GM23338 (cell line): ENCODE results near the gene DYSF. TPM values are rescaled to one million over a fixed set of nuclear protein-coding genes. Genes with fewer than 3 reads are reported as not detected.

Source experiments
- ATAC-seq: fragments of 200-7000 bp; cut with Tn5 transposase; 3 replicates; pipeline ENCODE4 v1.9.1; 2020
- DNase-seq: peaks from one replicate; pipeline ENCODE4 v3.0.0-alpha.2; 2015; ENCODE audit warnings: low spot score
- H2AFZ ChIP-seq: fragments of 200-600 bp; sonication (generic); 2 replicates; pipeline ENCODE4 v1.8.0; 2016; ENCODE audit warnings: antibody characterized with exemption, mild to moderate bottlenecking, moderate library complexity
- H3F3A ChIP-seq: fragments of 200-600 bp; sonication (generic); replicated peaks from 2 replicates; pipeline ENCODE4 v1.8.0; 2017; ENCODE audit warnings: antibody characterized with exemption, mixed run types, low read depth
- H3K27ac ChIP-seq: fragments of 200-600 bp; sonication (generic); 2 replicates; pipeline ENCODE4 v1.6.1; 2016; ENCODE audit warnings: low read depth
- H3K27me3 ChIP-seq: fragments of 200-600 bp; sonication (generic); 2 replicates; pipeline ENCODE4 v1.8.0; 2016; ENCODE audit warnings: mild to moderate bottlenecking, mixed run types, moderate library complexity; ENCODE audit not compliant: insufficient read depth
- H3K36me3 ChIP-seq: fragments of 200-600 bp; sonication (generic); 2 replicates; pipeline ENCODE4 v1.8.0; 2016; ENCODE audit warnings: mild to moderate bottlenecking; ENCODE audit not compliant: insufficient read depth
- H3K4me1 ChIP-seq: fragments of 200-600 bp; sonication (generic); 2 replicates; pipeline ENCODE4 v1.8.0; 2016; ENCODE audit warnings: mild to moderate bottlenecking, moderate library complexity; ENCODE audit not compliant: insufficient read depth
- H3K4me2 ChIP-seq: fragments of 200-600 bp; sonication (generic); 2 replicates; pipeline ENCODE4 v1.7.1; 2017; ENCODE audit warnings: mixed run types
- H3K4me3 ChIP-seq: fragments of 200-600 bp; sonication (generic); 2 replicates; pipeline ENCODE4 v1.6.1; 2016; ENCODE audit warnings: mixed run types
- H3K79me2 ChIP-seq: fragments of 200-600 bp; sonication (generic); replicated peaks from 2 replicates; pipeline ENCODE4 v1.8.0; 2017; ENCODE audit warnings: mild to moderate bottlenecking; ENCODE audit not compliant: insufficient read depth
- H3K9me2 ChIP-seq: fragments of 200-600 bp; sonication (generic); 2 replicates; pipeline ENCODE4 v1.8.0; 2017; ENCODE audit not compliant: insufficient read depth
- H4K20me1 ChIP-seq: fragments of 200-600 bp; sonication (generic); replicated peaks from 2 replicates; pipeline ENCODE4 v1.8.0; 2017; ENCODE audit warnings: mild to moderate bottlenecking; ENCODE audit not compliant: insufficient read depth
- H3K27ac Mint-ChIP-seq: 2 replicates; pipeline ENCODE4 v1.8.0; 2020; ENCODE audit warnings: inconsistent platforms, mild to moderate bottlenecking, moderate library complexity, mixed read lengths
- H3K27me3 Mint-ChIP-seq: 3 replicates; pipeline ENCODE4 v1.8.0; 2022; ENCODE audit warnings: low read depth, mild to moderate bottlenecking, moderate library complexity, mixed read lengths, inconsistent platforms; ENCODE audit not compliant: insufficient read depth, poor library complexity
- H3K36me3 Mint-ChIP-seq: 3 replicates; pipeline ENCODE4 v1.8.0; 2021; ENCODE audit warnings: low read depth, mild to moderate bottlenecking, inconsistent platforms, moderate library complexity, mixed read lengths
- H3K4me1 Mint-ChIP-seq: 3 replicates; pipeline ENCODE4 v1.8.0; 2020; ENCODE audit warnings: mild to moderate bottlenecking, inconsistent platforms, mixed read lengths
- H3K4me3 Mint-ChIP-seq: 3 replicates; pipeline ENCODE4 v1.8.0; 2021; ENCODE audit warnings: moderate library complexity, mild to moderate bottlenecking, inconsistent platforms, mixed read lengths
- H3K9me3 Mint-ChIP-seq: 3 replicates; pipeline ENCODE4 v1.8.0; 2020; ENCODE audit warnings: moderate library complexity, mild to moderate bottlenecking, inconsistent platforms, mixed read lengths
- CREB1 ChIP-seq: fragments of 250-450 bp; sonication (Bioruptor Pico); IDR thresholded peaks from 2 replicates; pipeline ENCODE4 v1.5.0; 2020; ENCODE audit warnings: low read depth, mild to moderate bottlenecking, moderate library complexity
- ETS1 ChIP-seq: IDR thresholded peaks from 2 replicates; pipeline ENCODE4 v1.6.1; 2016; ENCODE audit warnings: antibody characterized with exemption
- EZH2 ChIP-seq: fragments of 200-600 bp; sonication (generic); IDR thresholded peaks from one replicate; pipeline ENCODE4 v1.8.0; 2017; ENCODE audit warnings: antibody characterized with exemption, mild to moderate bottlenecking, low read depth; ENCODE audit not compliant: unreplicated experiment
- EZH2phosphoT487 ChIP-seq: fragments of 200-600 bp; sonication (generic); IDR thresholded peaks from one replicate; pipeline ENCODE4 v1.8.1; 2018; ENCODE audit warnings: antibody characterized with exemption; ENCODE audit not compliant: unreplicated experiment
- JUNB ChIP-seq: IDR thresholded peaks from one replicate; pipeline ENCODE4 v1.6.1; 2016; ENCODE audit warnings: antibody characterized with exemption; ENCODE audit not compliant: unreplicated experiment
- NANOG ChIP-seq: IDR thresholded peaks from 2 replicates; pipeline ENCODE4 v1.6.1; 2016; ENCODE audit warnings: antibody characterized with exemption, borderline replicate concordance
- POLR2AphosphoS5 ChIP-seq: IDR thresholded peaks from 2 replicates; pipeline ENCODE4 v1.6.1; 2016; ENCODE audit warnings: antibody characterized with exemption, low read depth
- REST ChIP-seq: IDR thresholded peaks from one replicate; pipeline ENCODE4 v1.6.1; 2018; ENCODE audit warnings: antibody characterized with exemption; ENCODE audit not compliant: unreplicated experiment
- STAT1 ChIP-seq: IDR thresholded peaks from one replicate; pipeline ENCODE4 v1.6.1; 2016; ENCODE audit warnings: antibody characterized with exemption; ENCODE audit not compliant: unreplicated experiment
- ZNF114 ChIP-seq: fragments of 250-450 bp; sonication (Bioruptor Pico); IDR thresholded peaks from 2 replicates; pipeline ENCODE4 v1.5.0; 2020; ENCODE audit warnings: mild to moderate bottlenecking, moderate library complexity
- ZNF331 ChIP-seq: fragments of 250-450 bp; sonication (Bioruptor Pico); IDR thresholded peaks from 2 replicates; pipeline ENCODE4 v1.5.0; 2020; ENCODE audit warnings: low read depth, mild to moderate bottlenecking, moderate library complexity
- polyA plus RNA-seq: library from polyadenylated mRNA; unstranded; fragments of >200 nt; fragmentation: Nextera tagmentation; extraction: Ambion mirVana; gene quantifications from 2 replicates; pipeline ENCODE4 v1.2.1, GENCODE V29; 2016
- total RNA-seq: library from RNA; depleted of rRNA; stranded (reverse); fragments of >200 nt; shearing (Covaris generic); gene quantifications from 2 replicates; pipeline ENCODE4 v1.2.3, GENCODE V29; 2014
- TF ChIP-seq, protein P1 (sequence below), 2 experiments: fragments of 200-600 bp in 1 of 2; sonication (generic) in 1 of 2; conservative IDR thresholded peaks; 2 replicates each; pipeline versions ENCODE4 v1.5.1 to v1.6.1; 2016 to 2017; ENCODE audit warnings: antibody characterized with exemption in 2 of 2, low read depth in 2 of 2, mild to moderate bottlenecking in 2 of 2, moderate library complexity in 1 of 2
- TF ChIP-seq, protein P2 (sequence below): fragments of 250-450 bp; sonication (Bioruptor Pico); IDR thresholded peaks from 2 replicates; pipeline ENCODE4 v1.5.0; 2020; ENCODE audit warnings: mild to moderate bottlenecking, moderate library complexity

The DYSF gene
- total and polyA plus RNA-seq, 2 experiments from 2014 or later, result 7.3 to 21.3 TPM

GRCh38 chr2:71629771-71630453 lies 176.6 kb downstream of the DYSF start:
- Mint-ChIP-seq H3K4me3 (no peak overlapping the region), H3K27ac (no peak overlapping the region), H3K9me3 (no peaks in the 10 kb centered on the region), H3K4me1 (peaks cover 8% of the 10 kb centered on the region), H3K36me3 (no peaks in the 10 kb centered on the region), H3K27me3 (peaks cover 2% of the 10 kb centered on the region)
- no peak for DNase-seq
- H3F3A ChIP-seq, result no peaks in the 10 kb centered on the region
- TF ChIP-seq, protein P1, sequence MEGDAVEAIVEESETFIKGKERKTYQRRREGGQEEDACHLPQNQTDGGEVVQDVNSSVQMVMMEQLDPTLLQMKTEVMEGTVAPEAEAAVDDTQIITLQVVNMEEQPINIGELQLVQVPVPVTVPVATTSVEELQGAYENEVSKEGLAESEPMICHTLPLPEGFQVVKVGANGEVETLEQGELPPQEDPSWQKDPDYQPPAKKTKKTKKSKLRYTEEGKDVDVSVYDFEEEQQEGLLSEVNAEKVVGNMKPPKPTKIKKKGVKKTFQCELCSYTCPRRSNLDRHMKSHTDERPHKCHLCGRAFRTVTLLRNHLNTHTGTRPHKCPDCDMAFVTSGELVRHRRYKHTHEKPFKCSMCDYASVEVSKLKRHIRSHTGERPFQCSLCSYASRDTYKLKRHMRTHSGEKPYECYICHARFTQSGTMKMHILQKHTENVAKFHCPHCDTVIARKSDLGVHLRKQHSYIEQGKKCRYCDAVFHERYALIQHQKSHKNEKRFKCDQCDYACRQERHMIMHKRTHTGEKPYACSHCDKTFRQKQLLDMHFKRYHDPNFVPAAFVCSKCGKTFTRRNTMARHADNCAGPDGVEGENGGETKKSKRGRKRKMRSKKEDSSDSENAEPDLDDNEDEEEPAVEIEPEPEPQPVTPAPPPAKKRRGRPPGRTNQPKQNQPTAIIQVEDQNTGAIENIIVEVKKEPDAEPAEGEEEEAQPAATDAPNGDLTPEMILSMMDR (conservative IDR thresholded peaks at IDR 0.05; ENCODE audit: low read depth in 2 of 2), result no peak
- TF ChIP-seq CREB1 (CRISPR knock-in tag) (no peak), ZNF114 (CRISPR knock-in tag) (no peak), REST (no peak), ETS1 (no peak), EZH2 (no peak), STAT1 (no peak), POLR2AphosphoS5 (no peak), JUNB (no peak), NANOG (no peak), ZNF331 (CRISPR knock-in tag) (no peak), EZH2phosphoT487 (no peak)
- TF ChIP-seq, protein P2, sequence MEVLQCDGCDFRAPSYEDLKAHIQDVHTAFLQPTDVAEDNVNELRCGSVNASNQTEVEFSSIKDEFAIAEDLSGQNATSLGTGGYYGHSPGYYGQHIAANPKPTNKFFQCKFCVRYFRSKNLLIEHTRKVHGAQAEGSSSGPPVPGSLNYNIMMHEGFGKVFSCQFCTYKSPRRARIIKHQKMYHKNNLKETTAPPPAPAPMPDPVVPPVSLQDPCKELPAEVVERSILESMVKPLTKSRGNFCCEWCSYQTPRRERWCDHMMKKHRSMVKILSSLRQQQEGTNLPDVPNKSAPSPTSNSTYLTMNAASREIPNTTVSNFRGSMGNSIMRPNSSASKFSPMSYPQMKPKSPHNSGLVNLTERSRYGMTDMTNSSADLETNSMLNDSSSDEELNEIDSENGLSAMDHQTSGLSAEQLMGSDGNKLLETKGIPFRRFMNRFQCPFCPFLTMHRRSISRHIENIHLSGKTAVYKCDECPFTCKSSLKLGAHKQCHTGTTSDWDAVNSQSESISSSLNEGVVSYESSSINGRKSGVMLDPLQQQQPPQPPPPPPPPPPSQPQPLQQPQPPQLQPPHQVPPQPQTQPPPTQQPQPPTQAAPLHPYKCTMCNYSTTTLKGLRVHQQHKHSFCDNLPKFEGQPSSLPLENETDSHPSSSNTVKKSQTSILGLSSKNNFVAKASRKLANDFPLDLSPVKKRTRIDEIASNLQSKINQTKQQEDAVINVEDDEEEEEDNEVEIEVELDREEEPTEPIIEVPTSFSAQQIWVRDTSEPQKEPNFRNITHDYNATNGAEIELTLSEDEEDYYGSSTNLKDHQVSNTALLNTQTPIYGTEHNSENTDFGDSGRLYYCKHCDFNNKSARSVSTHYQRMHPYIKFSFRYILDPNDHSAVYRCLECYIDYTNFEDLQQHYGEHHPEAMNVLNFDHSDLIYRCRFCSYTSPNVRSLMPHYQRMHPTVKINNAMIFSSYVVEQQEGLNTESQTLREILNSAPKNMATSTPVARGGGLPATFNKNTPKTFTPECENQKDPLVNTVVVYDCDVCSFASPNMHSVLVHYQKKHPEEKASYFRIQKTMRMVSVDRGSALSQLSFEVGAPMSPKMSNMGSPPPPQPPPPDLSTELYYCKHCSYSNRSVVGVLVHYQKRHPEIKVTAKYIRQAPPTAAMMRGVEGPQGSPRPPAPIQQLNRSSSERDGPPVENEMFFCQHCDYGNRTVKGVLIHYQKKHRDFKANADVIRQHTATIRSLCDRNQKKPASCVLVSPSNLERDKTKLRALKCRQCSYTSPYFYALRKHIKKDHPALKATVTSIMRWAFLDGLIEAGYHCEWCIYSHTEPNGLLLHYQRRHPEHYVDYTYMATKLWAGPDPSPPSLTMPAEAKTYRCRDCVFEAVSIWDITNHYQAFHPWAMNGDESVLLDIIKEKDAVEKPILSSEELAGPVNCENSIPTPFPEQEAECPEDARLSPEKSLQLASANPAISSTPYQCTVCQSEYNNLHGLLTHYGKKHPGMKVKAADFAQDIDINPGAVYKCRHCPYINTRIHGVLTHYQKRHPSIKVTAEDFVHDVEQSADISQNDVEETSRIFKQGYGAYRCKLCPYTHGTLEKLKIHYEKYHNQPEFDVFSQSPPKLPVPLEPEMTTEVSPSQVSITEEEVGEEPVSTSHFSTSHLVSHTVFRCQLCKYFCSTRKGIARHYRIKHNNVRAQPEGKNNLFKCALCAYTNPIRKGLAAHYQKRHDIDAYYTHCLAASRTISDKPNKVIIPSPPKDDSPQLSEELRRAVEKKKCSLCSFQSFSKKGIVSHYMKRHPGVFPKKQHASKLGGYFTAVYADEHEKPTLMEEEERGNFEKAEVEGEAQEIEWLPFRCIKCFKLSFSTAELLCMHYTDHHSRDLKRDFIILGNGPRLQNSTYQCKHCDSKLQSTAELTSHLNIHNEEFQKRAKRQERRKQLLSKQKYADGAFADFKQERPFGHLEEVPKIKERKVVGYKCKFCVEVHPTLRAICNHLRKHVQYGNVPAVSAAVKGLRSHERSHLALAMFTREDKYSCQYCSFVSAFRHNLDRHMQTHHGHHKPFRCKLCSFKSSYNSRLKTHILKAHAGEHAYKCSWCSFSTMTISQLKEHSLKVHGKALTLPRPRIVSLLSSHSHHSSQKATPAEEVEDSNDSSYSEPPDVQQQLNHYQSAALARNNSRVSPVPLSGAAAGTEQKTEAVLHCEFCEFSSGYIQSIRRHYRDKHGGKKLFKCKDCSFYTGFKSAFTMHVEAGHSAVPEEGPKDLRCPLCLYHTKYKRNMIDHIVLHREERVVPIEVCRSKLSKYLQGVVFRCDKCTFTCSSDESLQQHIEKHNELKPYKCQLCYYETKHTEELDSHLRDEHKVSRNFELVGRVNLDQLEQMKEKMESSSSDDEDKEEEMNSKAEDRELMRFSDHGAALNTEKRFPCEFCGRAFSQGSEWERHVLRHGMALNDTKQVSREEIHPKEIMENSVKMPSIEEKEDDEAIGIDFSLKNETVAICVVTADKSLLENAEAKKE, result no peak
- ATAC-seq, result no peak
- no peak overlapping the region for H2AFZ ChIP-seq
- no peaks in the 10 kb centered on the region for H4K20me1 ChIP-seq
- H3K9me2 ChIP-seq, result 0 out of 2 replicates have a peak, but pooled peaks cover 3% of the 10 kb centered on the region
- H3K4me3 ChIP-seq, result no peak overlapping the region
- no peak overlapping the region; the same call in 1 of the 2 replicates for H3K27ac ChIP-seq
- no peaks in the 10 kb centered on the region for H3K36me3 ChIP-seq
- no peaks in the 10 kb centered on the region for H3K79me2 ChIP-seq
- no peak overlapping the region for H3K4me2 ChIP-seq
- H3K27me3 ChIP-seq, result no peaks in the 10 kb centered on the region
- no peaks in the 10 kb centered on the region for H3K4me1 ChIP-seq
